Epithelial cell of esophagus (primary cell): ENCODE measurements around the gene SLC6A1.
A peak's percentile ranks its signal among the peaks of the same experiment; 100 is the strongest.
"Not testable (repeated sequence)": the region's sequence is repeated elsewhere in the genome, so short reads cannot be mapped to it uniquely, and the experiment has no call there.

Experiments
- DNase-seq: peaks from one replicate; pipeline ENCODE4 v3.0.0; 2010; ENCODE audit warnings: low read depth
- H3K4me3 ChIP-seq: 2 replicates; pipeline ENCODE4 v1.5.1; 2011; ENCODE audit warnings: mild to moderate bottlenecking, low read length, control low read depth
- TF ChIP-seq, protein P1 (sequence below): IDR thresholded peaks from 2 replicates; pipeline ENCODE4 v1.5.1; 2011; ENCODE audit warnings: low read depth, mild to moderate bottlenecking, low read length, control low read depth, inconsistent platforms; ENCODE audit not compliant: insufficient read depth; ENCODE audit errors: missing control alignments

SLC6A1 gene

DNA sequence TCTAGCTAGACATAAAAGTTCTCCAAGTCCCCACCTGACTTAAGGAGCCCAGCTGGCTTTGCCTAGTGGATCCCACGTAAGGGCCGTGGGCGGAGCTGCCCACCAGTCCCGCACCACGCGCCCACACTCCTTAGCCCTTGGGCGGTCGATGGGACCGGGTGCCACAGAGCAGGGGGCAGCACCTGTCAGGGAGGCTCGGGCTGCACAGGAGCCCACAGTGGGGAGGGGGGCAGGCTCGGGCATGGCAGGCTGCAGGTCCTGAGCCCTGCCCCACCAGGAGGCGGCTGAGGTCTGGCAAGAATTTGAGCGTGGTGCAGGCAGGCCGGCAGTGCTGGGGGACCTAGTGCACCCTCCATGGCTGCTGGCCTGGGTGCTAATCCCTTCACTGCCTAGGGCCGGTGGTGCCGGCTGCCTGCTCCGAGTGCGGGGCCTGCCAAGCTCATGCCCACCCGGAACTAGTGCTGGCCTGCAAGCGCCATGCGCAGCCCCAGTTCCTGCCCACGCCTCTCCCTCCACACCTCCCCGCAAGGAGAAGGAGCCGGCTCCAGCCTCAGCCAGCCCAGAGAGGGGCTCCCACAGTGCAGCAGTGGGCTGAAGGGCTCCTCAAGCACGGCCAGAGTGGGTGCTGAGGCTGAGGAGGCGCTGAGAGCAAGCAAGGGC is 78.7 kb downstream of the SLC6A1 start:
- no peak for DNase-seq
- no peak overlapping the region for H3K4me3 ChIP-seq
- TF ChIP-seq, protein P1, sequence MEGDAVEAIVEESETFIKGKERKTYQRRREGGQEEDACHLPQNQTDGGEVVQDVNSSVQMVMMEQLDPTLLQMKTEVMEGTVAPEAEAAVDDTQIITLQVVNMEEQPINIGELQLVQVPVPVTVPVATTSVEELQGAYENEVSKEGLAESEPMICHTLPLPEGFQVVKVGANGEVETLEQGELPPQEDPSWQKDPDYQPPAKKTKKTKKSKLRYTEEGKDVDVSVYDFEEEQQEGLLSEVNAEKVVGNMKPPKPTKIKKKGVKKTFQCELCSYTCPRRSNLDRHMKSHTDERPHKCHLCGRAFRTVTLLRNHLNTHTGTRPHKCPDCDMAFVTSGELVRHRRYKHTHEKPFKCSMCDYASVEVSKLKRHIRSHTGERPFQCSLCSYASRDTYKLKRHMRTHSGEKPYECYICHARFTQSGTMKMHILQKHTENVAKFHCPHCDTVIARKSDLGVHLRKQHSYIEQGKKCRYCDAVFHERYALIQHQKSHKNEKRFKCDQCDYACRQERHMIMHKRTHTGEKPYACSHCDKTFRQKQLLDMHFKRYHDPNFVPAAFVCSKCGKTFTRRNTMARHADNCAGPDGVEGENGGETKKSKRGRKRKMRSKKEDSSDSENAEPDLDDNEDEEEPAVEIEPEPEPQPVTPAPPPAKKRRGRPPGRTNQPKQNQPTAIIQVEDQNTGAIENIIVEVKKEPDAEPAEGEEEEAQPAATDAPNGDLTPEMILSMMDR: no peak

DNA sequence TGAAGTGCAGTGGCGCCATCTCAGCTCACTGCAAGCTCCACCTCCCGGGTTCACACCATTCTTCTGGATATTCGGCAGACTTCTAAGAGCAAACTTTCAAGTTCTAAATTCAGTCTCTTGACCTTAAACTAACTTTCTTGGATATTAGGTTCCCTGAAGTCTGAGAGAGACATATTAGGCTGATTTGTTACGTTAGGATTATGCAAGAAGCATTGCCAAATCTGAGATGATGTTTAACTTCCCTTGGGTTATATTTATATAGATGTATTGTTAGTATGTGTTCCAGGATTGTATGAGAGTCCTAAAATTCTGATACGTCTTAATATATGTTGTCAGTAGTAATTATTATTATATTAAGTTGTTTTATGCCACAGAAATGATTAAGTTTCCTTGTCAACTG is 80.1 kb downstream of the SLC6A1 start:
- H3K4me3 ChIP-seq: no peak overlapping the region
- no peak for DNase-seq
- TF ChIP-seq, protein P1: no peak

DNA sequence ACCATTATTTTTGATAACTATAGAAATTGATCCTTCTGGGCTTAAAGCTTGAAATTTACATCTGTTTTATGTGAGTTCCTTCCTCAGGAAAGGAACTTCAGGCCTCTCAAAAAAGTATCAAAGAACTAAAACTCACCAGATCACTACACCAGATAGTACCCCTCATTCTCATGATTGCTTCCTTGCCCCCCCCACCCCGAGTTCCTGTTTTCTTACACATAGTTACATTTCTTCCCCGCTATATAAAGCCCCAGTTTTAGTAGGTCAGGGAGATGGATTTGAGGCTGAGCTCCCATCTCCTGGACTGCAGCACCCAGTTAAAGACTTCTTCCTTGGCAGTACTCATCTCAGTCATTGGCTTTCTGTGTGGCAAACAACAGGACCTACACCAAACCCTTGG is 81.5 kb downstream of the SLC6A1 start:
- no peak for DNase-seq
- H3K4me3 ChIP-seq: no peak overlapping the region
- TF ChIP-seq, protein P1: no peak

DNA sequence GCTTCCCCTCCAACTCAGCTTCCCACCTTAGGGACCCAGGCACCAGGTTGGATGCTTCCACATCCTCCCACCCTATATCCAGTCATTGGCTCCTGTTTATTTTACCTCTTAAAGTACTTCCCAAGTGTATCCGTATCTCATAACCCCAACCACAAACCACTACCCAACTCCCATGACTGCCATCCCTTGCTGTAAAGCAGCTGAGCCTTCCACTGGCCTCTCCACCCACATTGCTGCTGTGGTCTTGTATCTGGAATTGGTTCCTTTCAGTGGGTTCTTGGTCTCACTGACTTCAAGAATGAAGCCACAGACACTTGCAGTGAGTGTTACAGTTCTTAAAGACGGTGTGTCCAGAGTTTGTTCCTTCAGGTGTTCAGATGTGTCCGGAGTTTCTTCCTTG is 81.9 kb downstream of the SLC6A1 start:
- no peak overlapping the region for H3K4me3 ChIP-seq
- TF ChIP-seq, protein P1: no peak
- DNase-seq: no peak

DNA sequence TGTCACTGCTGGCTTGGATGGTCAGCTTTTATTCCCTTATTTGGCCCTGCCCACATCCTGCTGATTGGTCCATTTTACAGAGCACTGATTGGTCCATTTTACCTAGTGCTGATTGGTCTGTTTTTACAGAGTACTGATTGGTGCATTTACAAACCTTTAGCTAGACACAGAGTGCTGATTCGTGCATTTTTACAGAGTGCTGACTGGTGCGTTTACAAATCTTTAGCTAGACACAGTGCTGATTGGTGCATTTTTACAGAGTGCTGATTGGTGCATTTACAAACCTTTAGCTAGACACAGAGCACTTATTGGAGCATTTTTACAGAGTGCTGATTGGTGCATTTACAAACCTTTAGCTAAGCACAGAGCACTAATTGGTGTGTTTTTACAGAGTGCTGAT is 82.6 kb downstream of the SLC6A1 start:
- not testable (repeated sequence) for DNase-seq, H3K4me3 ChIP-seq

DNA sequence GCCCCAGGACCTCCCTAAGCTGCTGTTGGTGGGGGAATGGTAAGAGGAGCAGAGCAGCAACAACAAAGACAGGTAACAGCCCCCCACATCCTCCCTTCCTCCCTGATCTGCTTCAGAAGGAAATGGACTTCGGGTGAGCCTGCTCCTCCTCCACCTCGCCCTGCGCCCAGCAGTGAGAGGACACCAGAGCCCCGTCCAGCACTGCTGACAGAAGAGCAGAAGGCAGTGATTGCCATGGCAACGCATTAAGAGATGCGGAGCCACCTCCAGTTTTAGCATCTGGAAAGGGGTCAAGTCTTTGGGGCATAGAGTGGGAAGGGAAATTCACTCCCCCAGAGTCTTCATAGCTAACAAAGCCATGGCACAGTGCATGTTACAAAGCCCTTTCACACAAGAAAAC is 84.2 kb downstream of the SLC6A1 start:
- TF ChIP-seq, protein P1: no peak
- H3K4me3 ChIP-seq: no peak overlapping the region
- DNase-seq: no peak

DNA sequence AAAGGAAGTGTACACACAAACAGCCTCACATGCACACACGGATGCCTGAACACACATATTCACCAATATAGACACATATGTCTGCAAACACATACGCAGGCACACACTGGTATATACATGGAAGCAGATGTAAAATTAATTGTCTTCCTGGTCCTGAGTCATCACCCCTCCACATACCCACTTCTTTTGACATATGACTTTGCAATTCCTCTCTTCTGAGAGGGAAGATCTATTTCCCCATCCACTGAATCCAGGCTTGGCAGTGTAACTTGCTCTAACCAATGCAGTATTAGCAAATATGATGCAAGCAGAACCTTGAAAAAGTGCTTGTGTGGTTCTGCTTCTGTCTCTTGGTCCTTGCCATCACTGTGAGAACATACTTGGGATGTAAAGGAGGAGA is 84.9 kb downstream of the SLC6A1 start:
- DNase-seq: peak; percentile 76
- no peak overlapping the region for H3K4me3 ChIP-seq
- TF ChIP-seq, protein P1: no peak
